NCI-H526 (cell line): ENCODE measurements around the gene PRCD.

ENCODE experiments used
- DNase-seq, 2 experiments: peaks; one replicate each; lab custom pipeline; 2025; lab: John Stamatoyannopoulos, UW

Gene PRCD

DNA sequence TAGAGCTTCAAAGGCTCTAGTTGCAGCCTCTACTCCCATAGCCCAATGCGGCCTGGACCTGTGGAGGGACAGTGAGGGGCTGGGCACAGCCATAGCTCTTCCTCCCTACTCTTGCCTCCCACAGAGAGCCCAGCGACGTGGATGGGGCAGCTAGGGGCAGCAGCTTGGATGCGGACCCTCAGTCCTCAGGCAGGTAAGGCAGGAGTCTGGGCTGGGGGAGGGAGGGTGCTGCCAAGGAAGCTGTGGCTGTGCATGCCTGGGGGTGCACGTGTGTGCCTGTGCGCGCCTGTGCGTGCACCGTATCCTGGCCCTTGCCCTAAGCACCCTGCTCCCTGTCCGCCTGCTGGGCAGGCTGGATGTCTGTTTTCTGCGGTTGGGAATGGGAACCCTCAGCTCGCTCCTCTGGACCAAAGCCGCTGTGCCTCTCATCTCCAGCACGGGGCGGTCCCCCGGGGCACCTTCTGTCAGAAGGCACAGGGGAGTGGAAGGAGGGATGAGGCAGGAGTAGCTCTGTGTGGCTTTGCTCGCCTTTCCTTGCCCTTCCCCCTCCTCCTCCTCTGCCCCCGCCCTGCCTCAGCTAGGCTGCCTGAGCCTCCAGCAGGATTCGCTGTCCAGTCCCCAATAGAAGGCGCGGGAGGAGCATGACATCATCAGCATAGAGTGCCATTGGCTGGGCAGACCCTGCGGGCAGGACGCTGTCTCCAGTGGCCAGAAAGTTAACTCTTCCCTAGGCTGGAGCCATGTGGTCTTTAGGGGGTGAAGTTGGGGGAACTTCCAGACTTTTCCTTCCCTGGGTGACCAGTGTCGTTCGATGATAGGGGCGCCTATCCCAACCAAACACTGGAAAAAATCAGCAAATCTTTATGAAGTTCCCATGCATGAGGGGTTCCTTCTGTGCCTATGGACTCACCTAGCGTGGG lies 797 bp downstream of the PRCD start:
- peak; percentile 90 to 97 for DNase-seq

DNA sequence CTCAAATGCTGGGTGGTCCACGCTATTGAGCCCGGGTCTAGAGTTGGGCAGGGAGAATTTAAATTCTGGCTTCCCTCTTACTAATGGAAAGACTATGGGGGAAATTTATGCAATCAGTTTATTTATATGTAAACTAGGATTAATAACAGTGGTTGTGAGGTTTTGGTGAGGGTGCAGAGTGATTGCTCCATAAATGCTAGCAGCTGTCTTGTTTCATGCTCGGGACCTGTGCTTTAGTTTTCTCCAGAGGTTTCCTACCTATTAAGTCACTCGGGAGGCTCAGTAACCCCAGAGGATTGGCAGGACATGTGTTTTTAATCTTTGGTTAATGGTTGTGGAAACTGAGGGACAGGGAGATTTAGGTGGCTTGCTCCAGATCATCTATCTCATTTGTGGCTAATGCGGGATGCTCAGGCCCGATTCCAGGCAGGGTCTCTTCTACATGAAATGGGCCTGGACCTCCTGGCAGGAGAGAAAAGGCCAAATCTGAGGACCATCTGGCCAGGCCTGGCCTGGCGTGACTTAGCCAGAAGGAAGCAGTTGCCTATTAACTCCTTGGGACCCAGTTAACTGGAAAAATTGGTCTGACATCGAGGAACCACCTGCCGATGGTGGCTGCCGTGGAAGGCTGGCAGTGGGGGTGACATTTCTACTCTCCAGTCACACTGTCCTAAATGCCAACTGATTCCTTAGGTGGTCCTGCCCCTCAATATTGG lies 2.1 kb downstream of the PRCD start:
- DNase-seq: no peak

DNA sequence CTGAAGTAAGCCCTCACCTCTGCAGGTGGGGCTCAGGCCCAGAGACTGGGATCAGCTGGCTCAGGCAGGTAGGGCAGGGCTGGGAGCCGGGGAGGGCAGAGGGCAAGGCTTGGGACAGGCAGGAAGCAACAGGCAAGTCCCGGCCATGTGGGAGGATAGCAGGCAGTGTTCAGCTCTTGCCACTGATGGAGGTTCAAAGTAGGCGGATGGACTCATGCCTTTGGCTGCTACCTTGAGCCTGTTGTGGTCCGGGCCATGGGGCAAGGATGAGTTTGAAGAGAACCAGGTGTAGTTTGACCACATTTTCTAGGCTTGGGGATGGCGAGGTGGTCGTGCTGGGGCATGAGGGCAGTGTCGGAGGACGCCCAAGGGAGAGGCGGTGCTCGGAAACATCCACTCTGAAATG lies 2.7 kb downstream of the PRCD start:
- DNase-seq: no peak

DNA sequence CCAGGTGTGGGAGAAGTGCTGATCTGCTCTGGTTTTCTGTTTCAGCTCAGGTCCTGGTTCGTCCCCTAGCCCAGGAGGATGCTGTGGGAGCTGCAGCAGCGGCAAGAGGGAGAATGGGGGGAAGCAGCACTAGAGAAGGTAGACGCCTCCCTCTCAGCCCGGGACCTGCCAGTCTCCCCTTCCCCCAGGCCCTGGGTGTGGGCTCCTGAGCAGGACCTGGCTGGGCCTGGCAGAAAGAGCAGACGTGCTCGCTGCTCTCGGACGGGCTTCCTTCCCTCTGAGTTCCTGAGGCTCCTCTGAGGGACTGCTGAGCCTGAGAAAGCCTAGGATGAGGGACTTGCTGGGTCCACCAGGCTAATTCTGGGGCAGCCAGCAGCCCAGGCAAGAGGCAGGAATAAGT lies 3.1 kb downstream of the PRCD start:
- DNase-seq: no peak

DNA sequence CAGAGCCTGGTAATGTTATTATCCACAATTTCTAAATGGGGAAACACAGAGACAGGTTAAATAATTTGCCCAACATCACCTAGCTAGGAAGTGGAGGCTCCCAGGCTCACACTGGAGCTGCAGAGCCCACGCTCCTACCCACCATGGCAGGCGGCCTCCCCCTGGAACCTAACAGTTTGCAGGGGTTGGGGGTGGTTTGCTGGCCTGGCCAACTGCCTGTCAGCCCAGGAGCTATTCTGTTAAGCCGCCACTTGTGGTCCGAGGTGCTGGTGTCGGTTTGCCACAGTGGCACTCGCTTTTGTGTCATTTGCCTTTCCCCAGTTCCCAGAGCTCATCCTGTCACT lies 3.6 kb downstream of the PRCD start:
- no peak for DNase-seq

DNA sequence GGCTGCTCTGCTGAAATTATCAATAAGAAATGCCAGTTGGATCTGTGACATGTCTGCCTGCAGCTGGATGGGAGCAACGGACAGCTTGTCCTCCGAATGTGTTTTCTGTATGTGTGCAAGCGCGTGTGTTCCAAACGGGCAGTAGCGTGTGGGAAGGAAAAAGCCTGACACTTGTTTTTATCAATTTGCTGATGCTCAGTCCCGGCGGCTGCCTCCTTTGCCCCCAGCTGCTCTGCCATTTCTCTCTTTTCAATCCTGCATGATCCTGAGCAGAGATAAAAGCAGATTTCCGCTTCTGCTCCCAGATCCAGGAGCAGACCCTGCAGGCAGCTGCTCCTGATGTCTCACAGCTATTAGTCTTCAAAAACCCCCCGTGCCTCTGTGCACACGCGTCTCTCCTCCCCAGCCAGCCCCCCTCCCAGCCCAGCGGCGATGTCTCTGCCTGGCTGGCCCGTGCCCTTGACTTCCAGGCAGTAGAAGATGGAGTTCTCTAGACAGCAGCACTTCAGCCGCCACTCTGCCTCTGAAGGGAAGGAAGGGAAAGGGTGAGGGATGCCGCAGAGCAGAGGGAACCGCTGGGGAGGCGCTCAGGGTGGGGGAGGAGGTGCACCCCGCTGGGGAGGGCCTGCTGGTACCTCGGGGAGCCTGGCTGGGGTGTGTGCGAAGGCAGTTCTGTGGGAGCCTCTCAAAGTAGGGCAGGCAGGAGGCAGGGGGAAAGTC lies 4.1 kb downstream of the PRCD start:
- DNase-seq: no peak

DNA sequence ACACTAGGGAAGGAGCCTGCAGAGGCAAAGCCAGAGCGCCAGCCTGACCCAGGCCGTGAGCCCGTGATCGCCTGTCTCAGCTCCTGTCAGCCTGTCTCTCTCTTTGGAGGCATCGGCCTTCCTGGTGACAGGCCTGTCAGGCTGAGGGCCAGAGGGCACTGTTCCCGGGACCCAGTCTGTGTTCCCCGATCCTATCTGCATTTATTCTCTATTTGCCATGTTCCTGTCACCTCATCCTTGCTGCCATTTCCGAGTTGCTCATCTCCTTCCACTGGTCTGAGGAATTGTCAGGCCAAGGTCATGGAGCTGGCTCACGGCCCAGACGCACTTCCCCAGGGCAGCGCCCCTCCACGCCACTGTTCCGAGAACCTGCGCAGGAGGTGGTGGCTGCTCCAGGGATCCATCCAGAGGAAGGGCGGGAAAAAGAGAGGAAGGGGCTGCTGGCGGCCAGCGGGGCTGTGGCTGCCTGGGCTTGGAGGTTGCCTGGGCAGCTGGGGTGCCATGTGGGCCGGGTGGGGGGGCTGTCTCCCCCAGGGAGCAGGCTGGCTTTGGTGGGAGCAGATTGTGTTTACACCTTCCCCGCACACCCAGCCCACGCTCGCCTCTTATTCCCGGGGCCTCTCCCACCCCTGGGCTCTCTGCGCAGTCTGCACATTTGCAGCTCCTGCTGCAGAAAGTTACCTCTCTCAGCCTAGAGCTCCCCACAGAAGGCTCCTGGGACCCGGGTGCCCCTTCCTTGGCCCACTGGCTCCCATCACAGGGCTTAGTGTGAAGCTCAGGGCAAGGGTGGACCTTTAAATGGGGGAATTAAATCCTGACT lies 4.9 kb downstream of the PRCD start:
- no peak for DNase-seq

DNA sequence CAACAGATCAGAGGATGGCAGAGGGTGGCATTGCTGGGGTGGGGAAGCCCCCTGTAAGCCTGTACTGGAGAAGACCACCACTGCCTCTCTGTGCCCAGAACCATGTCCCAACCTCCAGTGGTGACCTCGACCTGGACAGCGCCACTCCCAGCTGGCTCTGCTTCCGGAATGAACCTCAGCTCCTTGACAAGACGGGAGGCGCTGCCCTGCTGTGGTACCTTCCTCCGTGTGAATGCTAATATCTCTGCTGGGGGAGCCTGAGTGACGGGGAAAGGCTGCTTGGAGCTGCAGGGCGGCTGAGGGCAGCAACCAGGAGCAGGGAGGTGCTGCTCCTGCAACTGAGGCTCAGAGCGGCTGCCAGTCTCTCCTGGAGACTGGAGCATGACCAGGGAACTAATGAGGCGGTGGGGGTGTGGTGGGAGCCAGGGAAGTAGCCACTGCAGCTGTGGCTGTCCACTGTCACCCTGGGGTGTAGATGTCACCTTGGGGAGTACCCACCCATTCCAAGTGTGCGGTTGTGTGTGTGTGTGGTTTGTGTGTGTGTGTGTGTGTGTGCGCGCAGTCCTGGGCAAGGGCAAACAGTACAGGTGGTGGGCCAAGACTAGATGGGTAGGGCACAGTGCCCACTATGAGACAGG lies 6.2 kb downstream of the PRCD start:
- no peak for DNase-seq

DNA sequence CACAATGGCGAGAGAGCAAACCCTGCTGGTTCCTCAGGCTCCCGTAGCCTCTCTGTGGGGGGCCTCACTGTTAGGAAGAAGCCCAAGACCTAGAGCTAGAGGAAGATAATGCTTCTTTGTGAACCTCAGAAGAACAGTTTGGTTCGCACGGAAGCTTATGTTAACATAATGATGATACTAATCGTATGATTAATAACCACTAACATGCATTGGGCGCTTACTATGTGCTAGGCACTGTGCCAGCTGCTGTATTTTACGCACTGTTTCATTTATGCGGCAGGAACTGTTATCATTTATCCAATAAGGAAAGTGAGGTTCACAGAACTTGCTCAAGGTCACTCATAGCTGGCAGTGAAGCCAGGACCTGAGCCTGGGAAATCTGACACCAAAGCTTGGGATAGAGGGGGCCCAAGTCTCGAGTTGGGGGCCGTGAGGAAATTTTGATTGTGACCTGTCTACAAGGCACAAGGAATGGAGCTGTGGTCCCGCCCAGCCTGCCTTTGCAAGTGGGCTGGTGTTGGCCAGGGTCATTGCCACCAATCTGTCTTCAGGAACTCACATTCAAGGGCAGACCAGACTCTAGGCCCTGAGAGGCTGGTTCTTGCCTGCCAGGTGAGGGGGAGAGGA lies 6.8 kb downstream of the PRCD start:
- DNase-seq: no peak

DNA sequence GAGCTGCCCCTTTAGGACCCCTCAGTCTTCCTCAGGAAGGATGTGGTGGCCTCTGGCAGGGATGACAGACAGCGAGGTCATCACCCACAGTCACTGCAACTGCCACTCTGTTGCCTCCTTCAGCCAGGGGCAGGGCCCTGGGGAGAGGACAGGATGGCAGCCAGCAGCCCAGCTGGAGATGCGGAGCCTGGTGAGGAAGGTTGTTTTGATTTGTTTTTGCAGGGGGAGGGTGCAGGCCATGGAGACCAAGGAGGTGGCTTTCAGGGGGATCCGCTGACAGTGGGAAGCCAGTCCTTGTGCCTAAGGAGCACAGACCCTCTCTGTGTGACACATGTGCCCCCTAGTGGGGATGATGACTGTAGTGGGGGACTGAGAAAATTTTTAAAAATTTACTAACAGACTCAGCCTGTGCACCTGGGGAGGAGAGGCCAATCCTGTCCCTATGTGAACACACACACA lies 7.4 kb downstream of the PRCD start:
- DNase-seq: peak; percentile 21 to 83

DNA sequence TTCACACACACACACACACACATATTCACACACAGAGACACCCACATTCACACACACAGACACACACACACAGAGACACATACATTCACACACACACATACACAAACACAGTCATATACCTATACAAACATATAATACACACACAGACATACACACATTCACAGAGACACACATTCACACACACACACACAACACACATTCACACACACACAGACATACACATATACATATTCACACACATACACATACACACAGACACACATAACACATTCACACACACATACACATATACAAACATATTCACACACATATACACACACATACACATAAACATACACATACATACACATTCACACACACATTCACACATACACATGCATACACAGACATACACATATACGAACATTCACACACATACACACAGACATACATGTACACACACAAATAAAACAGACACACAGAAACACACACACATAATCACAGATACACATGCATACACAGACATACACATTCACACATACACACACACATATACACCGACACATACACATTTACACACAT lies 7.9 kb downstream of the PRCD start:
- no peak for DNase-seq

DNA sequence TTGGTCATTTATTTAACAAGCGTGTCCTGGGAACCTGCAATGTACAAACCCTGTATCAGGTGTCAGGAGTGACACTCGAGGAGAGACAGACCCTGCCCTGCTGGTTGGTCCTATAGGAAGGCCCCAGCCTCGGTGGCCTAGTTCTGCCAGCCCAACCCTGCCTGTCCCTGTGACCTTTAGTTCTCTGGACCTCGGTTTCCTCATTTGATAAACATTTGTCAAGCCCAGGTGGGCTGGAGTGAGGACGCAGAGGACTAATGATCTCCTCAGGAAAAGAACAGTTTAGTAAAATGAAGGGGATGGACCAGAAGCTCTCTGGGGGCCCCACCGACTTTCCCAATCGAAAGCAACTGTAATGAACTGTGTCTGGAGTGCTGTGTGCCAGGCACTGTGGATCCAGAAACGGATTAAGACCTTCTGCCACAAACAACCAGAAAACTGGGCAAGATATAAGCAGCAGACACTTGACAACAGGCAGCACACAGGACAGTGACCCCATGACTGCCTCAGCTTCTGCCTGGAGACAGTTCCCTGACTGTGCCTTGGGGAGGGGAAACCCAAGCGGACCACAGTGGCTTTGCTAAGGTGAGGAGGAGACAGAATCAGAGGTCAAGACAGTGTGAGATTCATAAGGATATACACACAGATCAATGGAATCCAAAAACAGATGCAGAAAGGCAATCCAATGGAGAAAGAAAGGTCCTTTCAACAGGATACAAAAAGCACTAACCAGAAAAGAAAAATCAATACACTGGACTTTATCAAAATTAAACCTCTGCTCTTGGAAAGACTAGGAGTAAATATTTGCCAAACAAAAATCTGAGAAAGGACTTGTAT lies 8.8 kb downstream of the PRCD start:
- DNase-seq: no peak

DNA sequence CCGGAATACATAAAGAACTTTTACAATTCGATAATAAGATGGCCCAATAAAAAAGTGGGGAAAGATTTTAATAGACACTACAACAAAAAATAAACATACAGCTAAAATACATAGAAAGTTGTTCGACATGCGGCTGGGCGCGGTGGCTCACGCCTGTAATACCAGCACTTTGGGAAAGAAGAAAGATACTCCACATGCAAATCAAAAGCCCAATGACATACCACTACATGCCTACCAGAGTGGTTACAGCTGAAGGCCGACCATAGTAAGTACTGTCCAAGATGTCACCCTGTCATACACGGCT lies 9.3 kb downstream of the PRCD start:
- DNase-seq: no peak

DNA sequence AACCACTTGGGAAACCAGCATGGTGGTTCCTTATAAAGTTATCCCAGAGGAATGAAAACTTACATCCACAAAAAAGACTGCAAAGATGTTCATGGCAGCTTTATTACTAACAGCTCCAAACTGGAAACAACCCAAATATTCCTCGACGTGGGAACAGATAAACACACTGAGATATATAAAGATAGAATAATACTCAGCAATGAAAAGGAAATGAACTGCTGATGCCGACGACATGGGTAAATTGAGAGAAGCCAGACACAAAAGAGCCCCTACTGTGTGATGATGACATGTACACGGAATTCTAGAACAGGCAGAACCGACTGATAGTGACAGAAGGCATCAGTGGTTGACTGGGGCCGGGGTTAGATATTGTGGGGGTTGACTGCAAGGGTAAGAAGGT lies 9.7 kb downstream of the PRCD start:
- DNase-seq: no peak

DNA sequence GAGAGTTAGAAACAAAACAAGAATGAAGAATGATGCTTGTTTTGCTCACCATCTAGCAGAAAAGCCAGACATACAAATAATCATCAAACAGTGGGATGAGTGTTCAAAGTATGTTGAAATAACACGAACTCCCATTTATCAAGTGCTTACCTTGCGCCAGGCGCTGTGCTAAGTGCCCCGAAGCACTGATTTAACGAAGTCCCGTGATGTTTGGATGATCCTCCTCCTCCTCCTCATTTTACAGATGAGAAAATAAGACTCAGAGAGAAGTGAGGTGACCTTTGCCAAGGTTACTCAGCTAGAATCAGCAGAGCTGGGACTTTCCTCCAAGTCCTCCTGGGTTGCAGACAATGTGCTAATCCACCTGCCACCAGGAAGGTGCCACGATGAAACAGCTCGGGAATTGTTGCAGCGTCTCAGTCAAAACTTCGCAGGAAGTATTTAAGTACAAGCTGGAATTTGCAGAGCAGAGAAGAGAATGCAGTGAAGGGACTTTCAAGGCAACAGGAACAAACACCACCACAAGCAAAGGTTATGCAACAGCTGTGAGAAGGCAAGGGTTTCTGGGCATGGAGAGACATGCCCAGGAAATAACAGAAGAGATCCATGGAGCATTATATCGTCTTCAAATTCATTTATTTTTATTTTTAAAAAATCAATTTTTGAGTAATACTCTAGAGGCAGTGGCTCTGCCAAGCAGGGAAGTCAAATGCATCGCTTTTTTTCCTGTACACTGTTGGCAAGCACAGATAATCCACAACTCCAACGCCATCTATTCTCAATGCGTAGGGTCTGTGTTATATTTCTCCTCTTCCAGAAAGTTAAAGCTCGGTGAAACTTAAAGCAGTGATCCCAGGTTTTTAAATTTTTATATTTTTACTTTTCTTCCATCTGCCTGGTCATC lies 11.1 kb downstream of the PRCD start:
- DNase-seq: no peak

DNA sequence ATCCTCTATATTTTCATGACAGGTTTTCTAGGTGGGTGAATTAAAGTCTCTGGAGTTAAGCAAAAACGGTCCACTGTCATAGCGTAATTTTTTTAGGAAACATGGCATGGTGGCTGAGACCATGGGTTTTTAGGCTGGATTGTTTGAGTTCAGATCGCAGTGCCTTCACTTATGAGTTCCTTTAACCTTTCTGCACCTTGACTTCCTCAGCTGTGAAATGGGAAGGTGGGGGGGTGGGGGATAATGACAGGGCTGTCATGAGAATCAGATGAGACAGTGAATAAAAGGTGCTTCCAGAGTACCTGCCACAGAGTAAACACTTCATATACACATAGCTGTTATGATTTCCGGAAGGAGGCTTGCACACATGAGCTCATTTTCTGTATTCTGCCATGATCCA lies 11.8 kb downstream of the PRCD start:
- no peak for DNase-seq

DNA sequence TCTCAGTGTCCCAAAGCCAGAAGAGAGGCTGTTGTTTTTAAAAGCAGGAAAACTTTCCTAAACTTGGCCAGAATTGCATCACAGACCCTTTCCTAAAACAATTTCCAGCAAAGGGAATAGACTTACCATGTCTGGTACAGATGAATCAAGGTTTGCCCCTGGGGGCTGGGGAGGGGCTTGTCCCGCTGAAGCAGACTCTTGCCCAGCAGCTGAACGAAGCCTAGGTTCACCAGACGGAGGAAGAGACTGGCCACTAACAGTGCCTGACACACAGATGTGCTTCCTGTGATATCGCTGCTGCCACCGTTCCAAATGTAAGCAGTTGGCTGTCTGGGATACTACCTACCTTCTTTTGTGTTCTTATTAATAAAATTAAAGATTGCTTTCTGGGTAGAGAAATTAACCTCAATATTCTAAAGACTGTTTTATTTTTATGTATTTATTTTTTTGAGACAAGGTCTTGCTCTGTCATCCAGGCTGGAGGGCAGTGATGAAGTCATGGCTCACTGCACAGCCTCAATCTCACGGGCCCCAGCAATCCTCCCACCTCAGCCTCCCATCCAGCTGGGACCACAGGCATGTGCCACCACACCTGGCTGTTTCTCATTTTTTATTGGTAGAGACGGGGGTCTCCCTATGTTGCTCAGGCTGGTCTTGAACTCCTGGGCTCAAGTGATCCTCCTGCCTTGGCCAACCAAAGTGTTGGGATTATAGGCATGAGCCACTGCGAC lies 13.5 kb downstream of the PRCD start:
- no peak for DNase-seq

DNA sequence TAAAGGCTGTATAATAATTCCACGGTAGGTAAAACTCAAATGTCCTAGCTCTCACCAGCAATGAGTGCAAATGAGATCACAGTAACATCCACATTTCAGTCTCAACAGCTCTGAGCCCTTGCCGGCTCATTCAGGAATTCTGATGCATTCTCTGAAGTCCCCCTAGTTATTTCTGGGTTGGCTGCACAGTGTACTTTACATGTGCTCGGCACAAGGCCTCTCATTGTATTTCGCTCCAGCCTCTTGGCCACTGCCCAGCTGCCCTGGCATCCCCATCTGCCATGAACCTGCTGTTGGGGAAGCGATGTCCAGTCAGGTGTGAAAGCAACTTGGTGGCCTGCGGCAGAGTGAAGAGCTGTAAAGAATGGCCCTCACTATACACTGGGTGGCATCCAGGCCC lies 14.3 kb downstream of the PRCD start:
- DNase-seq: peak in 1 of 2 experiments; percentile 26
